ENCODE results near the gene ATP2C2.
"Not testable (repeated sequence)": the region's sequence is repeated elsewhere in the genome, so short reads cannot be mapped to it uniquely, and the experiment has no call there.

Gene ATP2C2

GRCh38 chr16:84368308-84368996, at the start of gene ATP2C2:
ATP2C2 (plus strand) TSS chr16:84368538; CDS start chr16:84368616, 78 bp downstream.
- no peak for DNase-seq

GRCh38 chr16:84319146-84319760, 49.1 kb upstream of the ATP2C2 start:
- DNase-seq = no peak

GRCh38 chr16:84320511-84320910, 47.8 kb upstream of the ATP2C2 start:
- DNase-seq = no peak

GRCh38 chr16:84321932-84322331, 46.4 kb upstream of the ATP2C2 start:
- no peak for DNase-seq

GRCh38 chr16:84322749-84323148, 45.6 kb upstream of the ATP2C2 start:
- no peak for DNase-seq

GRCh38 chr16:84323606-84324005, 44.7 kb upstream of the ATP2C2 start:
- no peak for DNase-seq

- no peak for DNase-seq
These were observed 43.7 kb upstream of the ATP2C2 start for GRCh38 chr16:84324434-84325262.

GRCh38 chr16:84326545-84326944, 41.8 kb upstream of the ATP2C2 start:
- no peak for DNase-seq

GRCh38 chr16:84327926-84328505, 40.3 kb upstream of the ATP2C2 start:
- DNase-seq = no peak

- DNase-seq = no peak
These were observed 39.3 kb upstream of the ATP2C2 start for GRCh38 chr16:84329016-84329415.

GRCh38 chr16:84329843-84330684, 38.3 kb upstream of the ATP2C2 start:
- no peak for DNase-seq

GRCh38 chr16:84330685-84331050, 37.7 kb upstream of the ATP2C2 start:
- DNase-seq = no peak

- no peak for DNase-seq
These were observed 36.1 kb upstream of the ATP2C2 start for GRCh38 chr16:84331998-84332780.

GRCh38 chr16:84332975-84333684, 35.2 kb upstream of the ATP2C2 start:
- DNase-seq = no peak

GRCh38 chr16:84334058-84334457, 34.3 kb upstream of the ATP2C2 start:
- DNase-seq = no peak

GRCh38 chr16:84334482-84334881, 33.9 kb upstream of the ATP2C2 start:
- no peak for DNase-seq

GRCh38 chr16:84337236-84337635, 31.1 kb upstream of the ATP2C2 start:
- DNase-seq = not testable (repeated sequence)

GRCh38 chr16:84339311-84339710, 29.0 kb upstream of the ATP2C2 start:
- peak in 1 of 2 experiments; percentile 27 for DNase-seq

GRCh38 chr16:84339766-84340165, 28.6 kb upstream of the ATP2C2 start:
- DNase-seq = no peak

- no peak for DNase-seq
These were observed 27.9 kb upstream of the ATP2C2 start for GRCh38 chr16:84340325-84341040.

Data from NCI-H446 (cell line).